GM12878 (cell line): ENCODE results near the gene PRKCB.

Experiments
- CTCF ChIP-seq, 3 experiments: IDR thresholded peaks in 2 of 3; conservative IDR thresholded peaks in 1 of 3; 2 replicates each; pipeline ENCODE4 v1.5.1; 2011; ENCODE audit warnings: low read depth in 3 of 3, low read length in 3 of 3, mild to moderate bottlenecking in 3 of 3, control low read depth in 2 of 3, moderate library complexity in 2 of 3, inconsistent platforms in 1 of 3, mixed read lengths in 1 of 3; ENCODE audit not compliant: control insufficient read depth in 2 of 3, insufficient read depth in 1 of 3; ENCODE audit errors: extremely low read depth in 1 of 3
- MTA2 ChIP-seq: fragments of 450-650 bp; IDR thresholded peaks from 2 replicates; pipeline ENCODE4 v1.6.1; 2016; ENCODE audit warnings: low read depth, mild to moderate bottlenecking, moderate library complexity
- STAT3 ChIP-seq: IDR thresholded peaks from 2 replicates; pipeline ENCODE4 v1.6.1; 2011; ENCODE audit warnings: low read depth, low read length, improper control_type of control experiment

- TF ChIP-seq STAT3 (no peak), MTA2 (no peak), CTCF (IDR thresholded peaks at IDR 0.05 in 2 of 3, conservative IDR thresholded peaks at IDR 0.05 in 1 of 3; ENCODE audit: control insufficient read depth in 2 of 3, extremely low read depth in 1 of 3, insufficient read depth in 1 of 3, low read depth in 3 of 3, low read length in 3 of 3) (no peak)
These were observed 277.4 kb downstream of the PRKCB start for GRCh38 chr16:24113115-24113745.
